A673 (cell line): ENCODE measurements around the gene ARHGAP12.

Experiments
- EZH2 ChIP-seq: fragments of 200-600 bp; sonication (generic); IDR thresholded peaks from 2 replicates; pipeline ENCODE4 v1.6.1; 2017; ENCODE audit warnings: borderline replicate concordance, low read depth, mild to moderate bottlenecking, mixed read lengths, antibody characterized with exemption, low read length; ENCODE audit not compliant: poor library complexity, severe bottlenecking
- TF ChIP-seq, protein P1 (sequence below): fragments of 300-800, 200-600 bp; sonication (generic); conservative IDR thresholded peaks from 2 replicates; pipeline ENCODE4 v1.5.1; 2017; ENCODE audit warnings: low read depth, mild to moderate bottlenecking, antibody characterized with exemption, low read length, moderate library complexity, mixed read lengths

DNA sequence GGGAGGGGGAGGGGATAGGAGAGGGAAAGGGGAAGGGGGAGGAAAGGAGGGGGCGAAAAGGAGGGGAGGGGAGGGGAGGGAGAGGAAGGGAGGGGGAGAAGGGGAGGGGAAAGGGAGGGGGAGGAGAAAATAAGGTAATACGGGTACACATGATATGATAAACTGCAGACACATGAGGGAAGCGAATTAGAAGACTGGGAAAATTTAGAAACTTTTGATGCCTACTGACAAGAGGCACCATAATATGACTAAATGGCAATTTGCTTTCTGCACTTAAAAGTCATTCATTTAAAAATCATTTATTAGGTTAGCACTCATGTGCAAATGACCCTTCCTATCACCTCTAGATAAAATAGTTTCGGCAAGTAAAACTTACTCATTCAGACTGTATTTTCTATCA is 73.6 kb downstream of the ARHGAP12 start:
- no peak for TF ChIP-seq EZH2
- TF ChIP-seq, protein P1, sequence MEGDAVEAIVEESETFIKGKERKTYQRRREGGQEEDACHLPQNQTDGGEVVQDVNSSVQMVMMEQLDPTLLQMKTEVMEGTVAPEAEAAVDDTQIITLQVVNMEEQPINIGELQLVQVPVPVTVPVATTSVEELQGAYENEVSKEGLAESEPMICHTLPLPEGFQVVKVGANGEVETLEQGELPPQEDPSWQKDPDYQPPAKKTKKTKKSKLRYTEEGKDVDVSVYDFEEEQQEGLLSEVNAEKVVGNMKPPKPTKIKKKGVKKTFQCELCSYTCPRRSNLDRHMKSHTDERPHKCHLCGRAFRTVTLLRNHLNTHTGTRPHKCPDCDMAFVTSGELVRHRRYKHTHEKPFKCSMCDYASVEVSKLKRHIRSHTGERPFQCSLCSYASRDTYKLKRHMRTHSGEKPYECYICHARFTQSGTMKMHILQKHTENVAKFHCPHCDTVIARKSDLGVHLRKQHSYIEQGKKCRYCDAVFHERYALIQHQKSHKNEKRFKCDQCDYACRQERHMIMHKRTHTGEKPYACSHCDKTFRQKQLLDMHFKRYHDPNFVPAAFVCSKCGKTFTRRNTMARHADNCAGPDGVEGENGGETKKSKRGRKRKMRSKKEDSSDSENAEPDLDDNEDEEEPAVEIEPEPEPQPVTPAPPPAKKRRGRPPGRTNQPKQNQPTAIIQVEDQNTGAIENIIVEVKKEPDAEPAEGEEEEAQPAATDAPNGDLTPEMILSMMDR, result no peak
